Skeletal muscle satellite cell (primary cell): ENCODE data around the gene PRICKLE2.

ENCODE experiments used
- H3K27me3 ChIP-seq: 2 replicates; pipeline ENCODE4 v1.7.0; 2013; ENCODE audit warnings: low read length; ENCODE audit not compliant: control insufficient read depth, insufficient read depth
- H3K36me3 ChIP-seq: 2 replicates; pipeline ENCODE4 v1.7.0; 2013; ENCODE audit warnings: mild to moderate bottlenecking, control low read depth, low read length; ENCODE audit not compliant: insufficient read depth
- H3K4me1 ChIP-seq: 2 replicates; pipeline ENCODE4 v1.7.0; 2013; ENCODE audit warnings: low read length; ENCODE audit not compliant: control insufficient read depth, insufficient read depth
- H3K4me2 ChIP-seq: 2 replicates; pipeline ENCODE4 v1.7.0; 2013; ENCODE audit warnings: mild to moderate bottlenecking, low read length
- H3K4me3 ChIP-seq: 2 replicates; pipeline ENCODE4 v1.7.0; 2013; ENCODE audit warnings: low read length
- H3K9ac ChIP-seq: 2 replicates; pipeline ENCODE4 v1.7.0; 2013; ENCODE audit warnings: mild to moderate bottlenecking, low read depth, low read length, moderate library complexity
- H3K9me3 ChIP-seq: replicated peaks from 2 replicates; pipeline ENCODE4 v1.7.0; 2013; ENCODE audit warnings: mild to moderate bottlenecking, control low read depth, low read length

PRICKLE2 gene

GRCh38 chr3:64265646-64266045 is 40.4 kb upstream of the PRICKLE2 start:
- Histone ChIP-seq H3K4me1 (peaks cover 41% of the 10 kb centered on the region), H3K9ac (peak overlapping the region; percentile 85), H3K9me3 (no peaks in the 10 kb centered on the region), H3K27me3 (no peaks in the 10 kb centered on the region), H3K36me3 (no peaks in the 10 kb centered on the region), H3K4me2 (peak overlapping the region; percentile 88), H3K4me3 (peak overlapping the region; percentile 67)

GRCh38 chr3:64264501-64265109 is 39.3 kb upstream of the PRICKLE2 start:
- Histone ChIP-seq H3K27me3 (no peaks in the 10 kb centered on the region), H3K4me1 (peaks cover 48% of the 10 kb centered on the region), H3K4me3 (peak overlapping the region; percentile 27), H3K9ac (peak overlapping the region; percentile 11), H3K36me3 (no peaks in the 10 kb centered on the region), H3K4me2 (peak overlapping the region; percentile 88), H3K9me3 (no peaks in the 10 kb centered on the region)

- Histone ChIP-seq H3K27me3 (no peaks in the 10 kb centered on the region), H3K9me3 (no peaks in the 10 kb centered on the region), H3K9ac (no peak overlapping the region), H3K4me1 (peaks cover 41% of the 10 kb centered on the region), H3K4me3 (no peak overlapping the region), H3K4me2 (no peak overlapping the region), H3K36me3 (no peaks in the 10 kb centered on the region)
These were observed 37.4 kb upstream of the PRICKLE2 start for GRCh38 chr3:64262574-64263114.

GRCh38 chr3:64260431-64260830 is 35.2 kb upstream of the PRICKLE2 start:
- no peaks in the 10 kb centered on the region for H3K27me3 ChIP-seq
- H3K4me3 ChIP-seq = no peak overlapping the region
- peak overlapping the region; percentile 40 for H3K4me2 ChIP-seq
- no peaks in the 10 kb centered on the region for H3K9me3 ChIP-seq
- no peak overlapping the region for H3K9ac ChIP-seq
- no peaks in the 10 kb centered on the region for H3K36me3 ChIP-seq
- peaks cover 31% of the 10 kb centered on the region for H3K4me1 ChIP-seq

- Histone ChIP-seq H3K4me1 (peaks cover 29% of the 10 kb centered on the region), H3K36me3 (no peaks in the 10 kb centered on the region), H3K4me2 (peak overlapping the region; percentile 40), H3K9ac (no peak overlapping the region), H3K27me3 (no peaks in the 10 kb centered on the region), H3K4me3 (no peak overlapping the region), H3K9me3 (no peaks in the 10 kb centered on the region)
These were observed 34.4 kb upstream of the PRICKLE2 start for GRCh38 chr3:64259636-64260035.

- Histone ChIP-seq H3K4me3 (no peak overlapping the region), H3K9ac (no peak overlapping the region), H3K9me3 (no peaks in the 10 kb centered on the region), H3K4me1 (peaks cover 28% of the 10 kb centered on the region), H3K27me3 (no peaks in the 10 kb centered on the region), H3K36me3 (peaks cover 4% of the 10 kb centered on the region), H3K4me2 (no peak overlapping the region)
These were observed 32.0 kb upstream of the PRICKLE2 start for GRCh38 chr3:64257100-64257755.

- Histone ChIP-seq H3K4me2 (no peak overlapping the region), H3K36me3 (peaks cover 4% of the 10 kb centered on the region), H3K27me3 (no peaks in the 10 kb centered on the region), H3K9ac (no peak overlapping the region), H3K9me3 (no peaks in the 10 kb centered on the region), H3K4me1 (peaks cover 27% of the 10 kb centered on the region), H3K4me3 (no peak overlapping the region)
These were observed 30.6 kb upstream of the PRICKLE2 start for GRCh38 chr3:64255741-64256340.

GRCh38 chr3:64254443-64254842 is 29.2 kb upstream of the PRICKLE2 start:
- no peak overlapping the region for H3K9ac ChIP-seq

GRCh38 chr3:64253689-64254088 is 28.4 kb upstream of the PRICKLE2 start:
- H3K4me2 ChIP-seq = no peak overlapping the region
- no peak overlapping the region for H3K4me3 ChIP-seq
- peaks cover 4% of the 10 kb centered on the region for H3K36me3 ChIP-seq
- H3K9ac ChIP-seq = no peak overlapping the region
- H3K9me3 ChIP-seq = no peaks in the 10 kb centered on the region
- peaks cover 18% of the 10 kb centered on the region for H3K4me1 ChIP-seq
- H3K27me3 ChIP-seq = no peaks in the 10 kb centered on the region

More at GRCh38 chr3:64254443-64254842, 29.2 kb upstream of the PRICKLE2 start:
- Histone ChIP-seq H3K9me3 (no peaks in the 10 kb centered on the region), H3K4me3 (no peak overlapping the region), H3K4me2 (peak overlapping the region; percentile 25), H3K27me3 (no peaks in the 10 kb centered on the region), H3K4me1 (peaks cover 18% of the 10 kb centered on the region), H3K36me3 (peaks cover 4% of the 10 kb centered on the region)

- H3K4me2 ChIP-seq = no peak overlapping the region
- no peaks in the 10 kb centered on the region for H3K27me3 ChIP-seq
- no peak overlapping the region for H3K4me3 ChIP-seq
- H3K9me3 ChIP-seq = no peaks in the 10 kb centered on the region
- no peak overlapping the region for H3K9ac ChIP-seq
- peaks cover 13% of the 10 kb centered on the region for H3K4me1 ChIP-seq
- H3K36me3 ChIP-seq = peaks cover 4% of the 10 kb centered on the region
These were observed 25.8 kb upstream of the PRICKLE2 start for GRCh38 chr3:64251019-64251418.

- Histone ChIP-seq H3K4me1 (no peaks in the 10 kb centered on the region), H3K9me3 (no peaks in the 10 kb centered on the region), H3K4me2 (no peak overlapping the region), H3K27me3 (no peaks in the 10 kb centered on the region), H3K36me3 (peaks cover 4% of the 10 kb centered on the region), H3K4me3 (no peak overlapping the region), H3K9ac (no peak overlapping the region)
These were observed 22.9 kb upstream of the PRICKLE2 start for GRCh38 chr3:64247991-64248646.
